ENCODE data around the gene PCYOX1L. TPM values are rescaled to one million over a fixed set of nuclear protein-coding genes. Genes with fewer than 3 reads are reported as not detected.
A peak's percentile ranks its signal among the peaks of the same experiment; 100 is the strongest.

Gene PCYOX1L
- polyA plus RNA-seq, 2 of the 4 experiments (the other 2 are of a cell fraction): 2.1 to 6.7 TPM

DNA sequence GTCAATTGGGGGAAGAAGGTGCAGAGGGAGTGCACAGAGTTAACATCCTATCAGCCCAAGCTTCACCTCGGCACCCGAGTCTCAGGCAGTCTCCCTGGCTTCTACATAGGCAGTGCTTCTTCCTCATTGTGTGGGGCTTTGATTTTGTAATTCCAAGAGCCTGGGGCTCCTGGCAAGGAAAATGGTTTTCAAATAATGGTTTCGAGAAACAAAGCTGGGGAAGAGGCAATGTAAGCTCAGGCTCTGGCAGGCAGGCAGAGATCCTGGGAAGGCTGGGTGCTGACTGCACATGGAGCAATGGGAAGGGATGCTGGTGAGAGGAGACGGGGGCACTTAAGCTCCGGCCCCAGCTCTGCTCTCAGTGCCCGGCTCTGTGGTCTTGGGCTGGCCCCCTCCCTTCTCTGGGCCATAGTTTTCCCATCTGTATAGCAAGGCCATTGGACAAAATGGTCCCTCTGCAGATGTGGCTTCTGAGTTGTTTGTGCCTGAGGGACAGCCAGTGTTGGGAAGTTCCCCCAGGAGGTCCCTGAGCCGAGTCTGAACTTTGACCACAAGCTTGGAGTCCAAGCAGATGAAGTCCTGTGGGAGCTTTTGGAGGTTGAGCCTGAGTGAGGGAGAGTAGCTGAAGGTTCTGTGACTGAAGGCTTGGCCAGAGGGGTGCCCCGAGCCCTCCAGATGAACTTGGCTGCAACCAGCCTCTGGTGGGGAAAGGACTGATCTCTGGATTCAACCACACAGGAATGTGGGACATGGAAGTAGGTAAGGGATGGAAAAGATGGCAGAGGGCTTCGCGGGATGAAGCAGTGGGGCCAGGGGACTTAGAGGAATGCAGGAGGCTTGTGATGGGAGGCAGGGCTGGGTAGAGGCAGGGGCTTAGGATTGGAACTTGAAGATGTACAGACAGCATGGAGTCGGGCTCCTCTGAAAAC, 49.7 kb downstream of the PCYOX1L start:
- WGBS (ENCODE audit: missing lambda C conversion rate): 70% methylated on average over 11 of the region's 11 CpGs
- ChIA-PET POLR2A (no interaction called here), CTCF (interaction anchor here (0.6 to 52.1 kb wide), 7 partner anchors 11 to 229 kb away, joined by 3 to 1709 read pairs (median 4); partner anchors contain the start of genes IL17B and PCYOX1L)

GRCh38 chr5:149408252-149409099, 50.6 kb downstream of the PCYOX1L start:
- ATAC-seq (no peak), DNase-seq (ENCODE audit: low read depth in 1 of 2, low spot score in 1 of 2) (no peak), FAIRE-seq (no peak)
- WGBS (ENCODE audit: missing lambda C conversion rate): 83% methylated on average over 12 of the region's 12 CpGs
- Histone ChIP-seq H3K4me1 (peaks cover 39% of the 10 kb centered on the region), H3K4me2 (no peak overlapping the region), H3K9me3 (no peaks in the 10 kb centered on the region), H3K27ac (peak overlapping the region in 1 of 2 experiments; percentile 82; a peak in 2 of 6 replicates), H3K4me3 (no peak overlapping the region)
- TF ChIP-seq KDM1A (IDR thresholded peaks at IDR 0.05; ENCODE audit: low read depth): peak; percentile 76; the same call in 1 of the 2 replicates
- no peak for TF ChIP-seq ESRRA (IDR thresholded peaks at IDR 0.05; ENCODE audit: borderline replicate concordance, low read length)
- TF ChIP-seq SMC3 (IDR thresholded peaks at IDR 0.05): no peak
- TF ChIP-seq NPAS2 (CRISPR knock-in tag; IDR thresholded peaks at IDR 0.05; ENCODE audit: borderline replicate concordance): no peak
- TF ChIP-seq MAZ (IDR thresholded peaks at IDR 0.05; ENCODE audit: borderline replicate concordance, low read depth, low read length): no peak
- no peak for TF ChIP-seq FOSL2 (IDR thresholded peaks at IDR 0.05)
- no peak for TF ChIP-seq FOSL2 (CRISPR knock-in tag; IDR thresholded peaks at IDR 0.05)
- CTCF ChIA-PET: interaction anchor here (0.7 to 52.1 kb wide), 7 partner anchors 8 to 156 kb away, joined by 3 to 1709 read pairs (median 3); partner anchors contain the start of genes IL17B and PCYOX1L
- POLR2A ChIA-PET: no interaction called here

More for the DNA sequence above, 49.7 kb downstream of the PCYOX1L start:
- H3K4me2 ChIP-seq: no peak overlapping the region
- FAIRE-seq (no peak), DNase-seq (ENCODE audit: low read depth in 1 of 2, low spot score in 1 of 2) (no peak), ATAC-seq (no peak)
- H3K4me1 ChIP-seq: peaks cover 39% of the 10 kb centered on the region
- no peaks in the 10 kb centered on the region for H3K9me3 ChIP-seq
- no peak for TF ChIP-seq RAD21 (conservative IDR thresholded peaks at IDR 0.05 in 1 of 2, IDR thresholded peaks at IDR 0.05 in 1 of 2)
- TF ChIP-seq RARB (CRISPR knock-in tag; IDR thresholded peaks at IDR 0.05): no peak
- no peak overlapping the region for H3K4me3 ChIP-seq
- H3K27ac ChIP-seq: peak overlapping the region; percentile 9 to 82; a peak in 4 of 6 replicates

GRCh38 chr5:149409268-149409948, 51.6 kb downstream of the PCYOX1L start:
- ATAC-seq (no peak), DNase-seq (ENCODE audit: low read depth in 1 of 2, low spot score in 1 of 2) (no peak), FAIRE-seq (no peak)
- Histone ChIP-seq H3K27ac (0 out of 6 replicates have a peak overlapping the region, but pooled peaks of 1 of the 2 experiments have one; percentile 19), H3K4me3 (no peak overlapping the region), H3K4me2 (no peak overlapping the region), H3K9me3 (no peaks in the 10 kb centered on the region), H3K4me1 (peaks cover 32% of the 10 kb centered on the region)
- WGBS (ENCODE audit: missing lambda C conversion rate): 90% methylated on average over 6 of the region's 6 CpGs
- ChIA-PET CTCF (interaction anchor here (0.7 to 52.1 kb wide), 4 partner anchors 9 to 35 kb away, joined by 3 to 1709 read pairs (median 44); partner anchors contain the start of genes IL17B and PCYOX1L), POLR2A (no interaction called here)
- TF ChIP-seq HDAC2 (IDR thresholded peaks at IDR 0.05) (no peak), PBX3 (IDR thresholded peaks at IDR 0.05) (no peak)

- ChIA-PET POLR2A (no interaction called here), CTCF (interaction anchor here (0.6 to 52.1 kb wide), 3 partner anchors 24 to 108 kb away, joined by 3 to 1709 read pairs (median 85); partner anchors contain the start of genes IL17B and PCYOX1L)
- FAIRE-seq: no peak
- WGBS (ENCODE audit: missing lambda C conversion rate): 77% methylated on average over 7 of the region's 7 CpGs
- no peaks in the 10 kb centered on the region for H3K9me3 ChIP-seq
- H3K4me2 ChIP-seq: no peak overlapping the region
- ATAC-seq: no peak
- H3K4me1 ChIP-seq: peaks cover 32% of the 10 kb centered on the region
- 0 out of 6 replicates have a peak overlapping the region, but pooled peaks of 1 of the 2 experiments have one; percentile 19 for H3K27ac ChIP-seq
- no peak overlapping the region for H3K4me3 ChIP-seq
- TF ChIP-seq E2F6 (IDR thresholded peaks at IDR 0.05; ENCODE audit: borderline replicate concordance, low read depth) (no peak), PHF8 (IDR thresholded peaks at IDR 0.05; ENCODE audit: borderline replicate concordance, low read depth) (no peak), POLR2AphosphoS2 (conservative IDR thresholded peaks at IDR 0.05; ENCODE audit: low read length) (no peak), MYC (IDR thresholded peaks at IDR 0.05; ENCODE audit: borderline replicate concordance, low read length) (no peak), HEYL (CRISPR knock-in tag; IDR thresholded peaks at IDR 0.05) (no peak), EHF (CRISPR knock-in tag; IDR thresholded peaks at IDR 0.05) (no peak), FOSL2 (IDR thresholded peaks at IDR 0.05) (no peak), FOSL2 (CRISPR knock-in tag; IDR thresholded peaks at IDR 0.05) (no peak), ZC3H11A (IDR thresholded peaks at IDR 0.05) (no peak)
- DNase-seq (ENCODE audit: low read depth in 1 of 2, low spot score in 1 of 2): no peak
These were observed 52.2 kb downstream of the PCYOX1L start for GRCh38 chr5:149410071-149410470.
